Measurements from ENCODE around the gene SERPINB12.

DNA sequence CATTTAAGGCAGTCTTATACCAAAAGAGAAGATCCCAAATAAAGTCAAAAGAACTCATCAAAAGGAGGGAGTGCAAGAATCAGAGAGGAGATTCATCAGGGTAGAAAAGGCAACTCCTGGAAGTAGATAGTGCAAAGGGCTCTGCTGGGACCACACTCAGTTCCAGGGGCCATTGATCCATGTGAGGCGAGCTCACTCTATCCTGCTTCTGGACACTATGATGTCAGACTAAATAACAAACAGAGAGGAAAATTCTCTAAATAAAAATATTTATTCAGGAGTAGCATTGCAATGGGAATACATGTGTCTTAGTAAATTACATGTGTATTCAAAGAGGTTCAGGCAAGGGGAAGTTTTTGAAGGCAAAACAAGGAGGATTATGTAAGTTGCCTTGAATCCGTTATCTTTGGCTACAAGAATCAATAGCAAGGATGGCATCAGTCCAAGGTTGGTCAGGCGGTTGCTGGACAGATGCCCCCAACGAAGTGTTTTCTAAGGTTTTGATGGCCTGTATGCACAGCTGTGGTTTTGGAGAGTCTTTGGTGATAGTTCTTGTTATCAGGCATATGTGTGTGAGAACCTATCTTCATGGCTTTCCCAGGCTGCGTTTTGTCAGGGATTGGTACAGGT, 13.2 kb upstream of the SERPINB12 start:
- TF ChIP-seq, protein P1, sequence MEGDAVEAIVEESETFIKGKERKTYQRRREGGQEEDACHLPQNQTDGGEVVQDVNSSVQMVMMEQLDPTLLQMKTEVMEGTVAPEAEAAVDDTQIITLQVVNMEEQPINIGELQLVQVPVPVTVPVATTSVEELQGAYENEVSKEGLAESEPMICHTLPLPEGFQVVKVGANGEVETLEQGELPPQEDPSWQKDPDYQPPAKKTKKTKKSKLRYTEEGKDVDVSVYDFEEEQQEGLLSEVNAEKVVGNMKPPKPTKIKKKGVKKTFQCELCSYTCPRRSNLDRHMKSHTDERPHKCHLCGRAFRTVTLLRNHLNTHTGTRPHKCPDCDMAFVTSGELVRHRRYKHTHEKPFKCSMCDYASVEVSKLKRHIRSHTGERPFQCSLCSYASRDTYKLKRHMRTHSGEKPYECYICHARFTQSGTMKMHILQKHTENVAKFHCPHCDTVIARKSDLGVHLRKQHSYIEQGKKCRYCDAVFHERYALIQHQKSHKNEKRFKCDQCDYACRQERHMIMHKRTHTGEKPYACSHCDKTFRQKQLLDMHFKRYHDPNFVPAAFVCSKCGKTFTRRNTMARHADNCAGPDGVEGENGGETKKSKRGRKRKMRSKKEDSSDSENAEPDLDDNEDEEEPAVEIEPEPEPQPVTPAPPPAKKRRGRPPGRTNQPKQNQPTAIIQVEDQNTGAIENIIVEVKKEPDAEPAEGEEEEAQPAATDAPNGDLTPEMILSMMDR (IDR thresholded peaks at IDR 0.05), result no peak
- TF ChIP-seq EP300 (IDR thresholded peaks at IDR 0.05) (no peak), POLR2AphosphoS5 (IDR thresholded peaks at IDR 0.05) (no peak)

Measured in stomach (tissue), 4 donors.